Thyroid gland (tissue), 4 donors: Measurements from ENCODE around the gene RASA3. TPM values are rescaled to one million over a fixed set of nuclear protein-coding genes. Genes with fewer than 3 reads are reported as not detected.

Experiments
- DNase-seq, 2 donors: peaks; one replicate each; pipeline ENCODE4 v3.0.0-alpha.2; 2019
- H3K27ac ChIP-seq, 3 donors: fragments of 200-600 bp; sonication (generic); 1 replicate in 2 of 3; 2 replicates in 1 of 3; pipeline ENCODE4 v1.5.1; 2016 to 2019; ENCODE audit warnings: mild to moderate bottlenecking in 1 of 3, moderate library complexity in 1 of 3
- H3K27me3 ChIP-seq: fragments of 200-600 bp; sonication (generic); one replicate; pipeline ENCODE4 v1.5.1; 2019
- H3K36me3 ChIP-seq, 2 donors: fragments of 200-600 bp; sonication (generic); one replicate each; pipeline ENCODE4 v1.5.1; 2016 to 2019
- H3K4me1 ChIP-seq, 2 donors: fragments of 200-600 bp; sonication (generic); one replicate each; pipeline ENCODE4 v1.5.1; 2017 to 2019
- H3K4me3 ChIP-seq, 3 donors: fragments of 200-600 bp; sonication (generic); replicated peaks in 1 of 3; 1 replicate in 2 of 3; 2 replicates in 1 of 3; pipeline ENCODE4 v1.5.1; 2016; ENCODE audit warnings: mild to moderate bottlenecking in 1 of 3
- H3K9me3 ChIP-seq: fragments of 200-600 bp; sonication (generic); one replicate; pipeline ENCODE4 v1.5.1; 2017
- POLR2A ChIP-seq, 2 donors: fragments of 450-650 bp; IDR thresholded peaks; one replicate each; pipeline ENCODE4 v1.6.1; 2017; ENCODE audit warnings: antibody characterized with exemption in 2 of 2, mild to moderate bottlenecking in 2 of 2, moderate library complexity in 1 of 2
- WGBS, 2 donors: methylation state at CpG; one replicate each; pipeline ENCODE4 v1.1.5; 2017; 5-methylcytosine and 5-hydroxymethylcytosine counted together
- intact Hi-C: fragments of 100-400 bp; cut with DNase I; formaldehyde crosslinking; loops from one replicate; pipeline ENCODE4 v1.15.1; 2023
- total RNA-seq, 4 donors: library from RNA; depleted of rRNA; stranded (reverse); fragments of >200 nt; gene quantifications; one replicate each; pipeline ENCODE4 v1.2.3, GENCODE V29; 2016
- TF ChIP-seq, protein P1 (sequence below), 6 experiments: fragments of 200-600 bp in 3 of 6; fragments of 450-650 bp in 3 of 6; sonication (generic) in 3 of 6; IDR thresholded peaks; one replicate each; pipeline ENCODE4 v1.5.1; 2016 to 2019; ENCODE audit warnings: antibody characterized with exemption in 6 of 6, mild to moderate bottlenecking in 2 of 6, inconsistent platforms in 1 of 6, moderate library complexity in 1 of 6

Gene RASA3
- total RNA-seq, 4 donors from 2014 or later = 22.3 to 32.3 (median 25.5) TPM

DNA sequence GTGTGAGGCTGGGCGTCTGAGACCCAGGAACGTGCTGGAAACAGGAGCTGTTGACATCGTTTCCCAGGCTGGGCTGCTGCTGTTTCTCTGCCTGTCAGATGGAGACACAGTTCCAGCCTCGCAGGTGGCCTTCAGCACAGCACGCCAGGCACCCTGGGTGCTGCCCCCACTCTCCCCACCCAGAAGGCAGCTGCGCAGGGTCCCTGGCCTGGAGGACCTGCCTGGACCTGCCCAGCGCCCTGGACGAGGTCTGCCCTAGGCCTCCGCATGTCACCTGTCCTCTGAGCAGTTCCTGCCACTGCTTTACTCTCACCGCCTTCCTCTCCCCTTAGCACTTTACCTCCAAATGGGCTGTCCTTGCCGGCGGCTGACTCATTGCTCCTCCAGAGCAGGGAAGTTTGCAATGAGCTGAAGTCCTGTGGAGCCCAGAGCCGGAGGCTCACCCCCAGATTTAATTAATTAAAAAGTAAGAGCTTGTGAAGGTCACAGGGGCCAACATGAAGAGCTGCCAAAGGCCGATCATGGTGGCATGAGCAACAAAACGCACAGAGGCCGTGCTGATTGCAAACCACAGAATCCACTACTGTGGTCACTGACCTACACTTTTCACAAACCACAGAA lies 190.7 kb downstream of the RASA3 start:
- H3K9me3 ChIP-seq = no peaks in the 10 kb centered on the region
- no peaks in the 10 kb centered on the region for H3K27me3 ChIP-seq
- no peak overlapping the region for H3K4me3 ChIP-seq
- WGBS, 2 donors = 87 to 88% methylated on average over 8 to 16 of the region's 16 CpGs
- no peak overlapping the region for H3K27ac ChIP-seq
- DNase-seq = no peak
- intact Hi-C loops = no loop called here
- no peak for TF ChIP-seq POLR2A (IDR thresholded peaks at IDR 0.05)
- TF ChIP-seq, protein P1, sequence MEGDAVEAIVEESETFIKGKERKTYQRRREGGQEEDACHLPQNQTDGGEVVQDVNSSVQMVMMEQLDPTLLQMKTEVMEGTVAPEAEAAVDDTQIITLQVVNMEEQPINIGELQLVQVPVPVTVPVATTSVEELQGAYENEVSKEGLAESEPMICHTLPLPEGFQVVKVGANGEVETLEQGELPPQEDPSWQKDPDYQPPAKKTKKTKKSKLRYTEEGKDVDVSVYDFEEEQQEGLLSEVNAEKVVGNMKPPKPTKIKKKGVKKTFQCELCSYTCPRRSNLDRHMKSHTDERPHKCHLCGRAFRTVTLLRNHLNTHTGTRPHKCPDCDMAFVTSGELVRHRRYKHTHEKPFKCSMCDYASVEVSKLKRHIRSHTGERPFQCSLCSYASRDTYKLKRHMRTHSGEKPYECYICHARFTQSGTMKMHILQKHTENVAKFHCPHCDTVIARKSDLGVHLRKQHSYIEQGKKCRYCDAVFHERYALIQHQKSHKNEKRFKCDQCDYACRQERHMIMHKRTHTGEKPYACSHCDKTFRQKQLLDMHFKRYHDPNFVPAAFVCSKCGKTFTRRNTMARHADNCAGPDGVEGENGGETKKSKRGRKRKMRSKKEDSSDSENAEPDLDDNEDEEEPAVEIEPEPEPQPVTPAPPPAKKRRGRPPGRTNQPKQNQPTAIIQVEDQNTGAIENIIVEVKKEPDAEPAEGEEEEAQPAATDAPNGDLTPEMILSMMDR (IDR thresholded peaks at IDR 0.05) = no peak
- no peaks in the 10 kb centered on the region for H3K4me1 ChIP-seq
- H3K36me3 ChIP-seq = no peaks in the 10 kb centered on the region

DNA sequence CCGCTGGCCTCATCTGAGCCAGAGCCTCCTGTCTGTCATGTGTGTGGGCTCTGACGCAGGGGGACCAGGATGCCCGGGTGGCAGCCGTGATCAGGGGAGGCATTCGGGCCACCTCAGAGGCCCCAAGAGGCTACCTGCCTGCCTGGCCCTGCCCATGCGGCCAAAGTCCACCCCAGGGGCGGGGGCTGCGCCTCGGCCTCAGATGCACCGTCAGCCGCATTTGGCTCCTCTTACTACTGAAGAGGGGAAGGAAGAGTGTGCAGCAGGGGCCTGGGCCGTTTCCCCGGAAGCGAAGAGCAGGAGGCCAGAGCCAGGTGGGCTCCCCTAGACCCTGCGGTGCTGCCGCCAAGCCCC lies 192.5 kb downstream of the RASA3 start:
- intact Hi-C loops = no loop called here
- Histone ChIP-seq H3K4me1 (peaks cover 0 to 7% of the 10 kb centered on the region in 2 donors), H3K27me3 (no peaks in the 10 kb centered on the region), H3K4me3 (no peak overlapping the region), H3K9me3 (no peaks in the 10 kb centered on the region), H3K27ac (no peak overlapping the region), H3K36me3 (no peaks in the 10 kb centered on the region)
- DNase-seq = no peak
- WGBS, 2 donors = 80 to 86% methylated on average over 10 of the region's 16 CpGs
- TF ChIP-seq, protein P1 (IDR thresholded peaks at IDR 0.05) = no peak
- no peak for TF ChIP-seq POLR2A (IDR thresholded peaks at IDR 0.05)

DNA sequence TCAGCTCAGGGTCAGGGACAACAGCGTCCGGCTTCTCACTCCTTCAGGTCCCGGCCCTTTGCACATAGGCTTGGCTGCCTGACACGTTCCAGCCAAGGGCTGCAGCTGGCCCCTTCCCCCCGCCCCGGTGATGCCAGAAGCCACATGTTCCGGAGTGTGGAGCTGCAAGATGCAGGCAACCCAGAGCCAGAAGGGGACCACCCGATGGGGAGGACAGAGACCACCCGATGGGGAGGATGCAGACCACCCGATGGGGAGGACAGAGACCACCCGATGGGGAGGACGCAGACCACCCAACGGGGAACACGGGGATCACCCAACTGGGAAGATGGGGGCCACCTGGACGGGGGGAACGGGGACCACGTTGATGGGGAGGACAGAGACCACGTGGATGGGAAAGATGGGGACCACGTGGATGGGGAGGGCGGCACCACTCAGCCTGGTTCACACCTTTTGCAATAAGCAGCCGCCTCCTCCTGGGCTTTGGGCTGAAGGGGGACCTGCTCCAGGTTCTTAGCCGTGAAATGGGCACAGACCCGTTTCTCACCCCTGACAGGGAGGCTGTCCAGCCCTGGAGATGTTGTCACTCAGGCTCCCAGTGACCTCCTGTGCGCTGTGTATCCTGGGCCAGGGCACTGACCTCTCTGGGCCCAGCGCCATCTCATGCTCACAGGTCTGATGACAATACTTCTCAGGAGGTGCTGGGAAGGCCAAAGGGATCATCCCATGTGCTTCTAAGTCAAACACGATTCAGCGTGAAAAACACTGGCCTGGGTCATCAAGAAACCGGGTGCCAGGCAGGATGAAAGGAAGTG lies 193.1 kb downstream of the RASA3 start:
- intact Hi-C loops = no loop called here
- Histone ChIP-seq H3K27me3 (no peaks in the 10 kb centered on the region), H3K4me3 (no peak overlapping the region), H3K9me3 (no peaks in the 10 kb centered on the region), H3K27ac (no peak overlapping the region), H3K36me3 (no peaks in the 10 kb centered on the region), H3K4me1 (peaks cover 0 to 7% of the 10 kb centered on the region in 2 donors)
- TF ChIP-seq, protein P1 (IDR thresholded peaks at IDR 0.05) = no peak
- no peak for TF ChIP-seq POLR2A (IDR thresholded peaks at IDR 0.05)
- no peak for DNase-seq
- 85 to 89% methylated on average over 25 to 27 of the region's 28 CpGs for WGBS, 2 donors

DNA sequence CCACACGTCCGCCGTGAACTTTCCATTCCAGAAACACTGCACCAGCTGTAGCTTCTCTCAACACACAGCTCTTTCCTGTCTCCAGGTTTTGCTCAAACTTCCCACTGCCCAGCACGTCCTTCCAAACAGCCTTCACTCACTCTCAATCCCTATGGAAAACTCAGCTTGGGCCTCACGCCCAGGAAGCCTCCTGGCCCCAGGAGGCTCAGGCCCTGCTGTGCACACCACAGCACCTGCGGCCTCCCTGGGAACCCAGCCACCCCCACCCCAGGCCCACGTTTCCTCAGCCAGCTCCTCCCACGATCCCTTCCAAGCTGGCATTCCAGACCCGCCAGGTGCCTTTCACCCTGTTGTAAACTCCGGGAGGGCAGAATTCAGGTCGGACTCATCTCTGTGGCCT lies 193.7 kb downstream of the RASA3 start:
- no peak overlapping the region for H3K27ac ChIP-seq
- no peaks in the 10 kb centered on the region for H3K27me3 ChIP-seq
- WGBS, 2 donors = 76 to 81% methylated on average over 6 to 8 of the region's 11 CpGs
- no peak for DNase-seq
- H3K36me3 ChIP-seq = no peaks in the 10 kb centered on the region
- peaks cover 0 to 7% of the 10 kb centered on the region in 2 donors for H3K4me1 ChIP-seq
- intact Hi-C loops = no loop called here
- H3K4me3 ChIP-seq = no peak overlapping the region
- TF ChIP-seq, protein P1 (IDR thresholded peaks at IDR 0.05) = no peak
- TF ChIP-seq POLR2A (IDR thresholded peaks at IDR 0.05) = no peak
- H3K9me3 ChIP-seq = no peaks in the 10 kb centered on the region

DNA sequence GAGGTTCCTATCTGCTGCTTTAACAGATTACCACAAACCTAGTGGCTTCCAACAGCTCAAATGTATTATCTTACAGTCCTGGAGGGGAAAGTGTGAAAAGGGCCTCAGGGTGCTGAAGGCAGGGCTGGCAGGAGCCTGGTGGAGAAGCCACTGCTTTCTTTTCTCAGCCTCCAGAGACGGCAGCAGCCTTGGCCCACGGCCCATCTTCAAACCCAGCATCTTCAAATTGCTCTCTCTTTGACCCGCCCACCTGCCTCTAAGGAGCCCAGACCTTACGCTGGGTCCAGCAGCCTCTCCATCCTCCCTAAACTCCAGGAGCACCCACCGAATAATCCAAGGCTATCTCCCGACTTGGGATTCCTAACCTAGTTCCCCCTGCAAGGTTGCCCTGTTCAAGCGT lies 194.2 kb downstream of the RASA3 start:
- Histone ChIP-seq H3K27ac (no peak overlapping the region), H3K4me3 (no peak overlapping the region), H3K36me3 (no peaks in the 10 kb centered on the region), H3K27me3 (no peaks in the 10 kb centered on the region), H3K9me3 (no peaks in the 10 kb centered on the region), H3K4me1 (peaks cover 0 to 7% of the 10 kb centered on the region in 2 donors)
- intact Hi-C loops = no loop called here
- TF ChIP-seq POLR2A (IDR thresholded peaks at IDR 0.05) = no peak
- TF ChIP-seq, protein P1 (IDR thresholded peaks at IDR 0.05) = no peak
- DNase-seq = no peak
- 52 to 67% methylated on average over 7 of the region's 7 CpGs for whole genome bisulfite sequencing, 2 donors
